Fibroblast of mammary gland (primary cell): Measurements from ENCODE around the gene TANGO2.

Experiments
- DNase-seq: peaks from one replicate; pipeline ENCODE4 v3.0.0-alpha.2; 2010; ENCODE audit warnings: low read depth
- H3K4me3 ChIP-seq: 2 replicates; pipeline ENCODE4 v1.5.1; 2011; ENCODE audit warnings: low read depth, mild to moderate bottlenecking, low read length, moderate library complexity; ENCODE audit not compliant: control insufficient read depth
- TF ChIP-seq, protein P1 (sequence below): conservative IDR thresholded peaks from 2 replicates; pipeline ENCODE4 v1.5.1; 2011; ENCODE audit warnings: low read depth, low read length, inconsistent platforms; ENCODE audit not compliant: control insufficient read depth, insufficient read depth

Gene TANGO2

GRCh38 chr22:20086101-20086599 lies 65.2 kb downstream of the TANGO2 start:
- no peak overlapping the region for H3K4me3 ChIP-seq
- TF ChIP-seq, protein P1, sequence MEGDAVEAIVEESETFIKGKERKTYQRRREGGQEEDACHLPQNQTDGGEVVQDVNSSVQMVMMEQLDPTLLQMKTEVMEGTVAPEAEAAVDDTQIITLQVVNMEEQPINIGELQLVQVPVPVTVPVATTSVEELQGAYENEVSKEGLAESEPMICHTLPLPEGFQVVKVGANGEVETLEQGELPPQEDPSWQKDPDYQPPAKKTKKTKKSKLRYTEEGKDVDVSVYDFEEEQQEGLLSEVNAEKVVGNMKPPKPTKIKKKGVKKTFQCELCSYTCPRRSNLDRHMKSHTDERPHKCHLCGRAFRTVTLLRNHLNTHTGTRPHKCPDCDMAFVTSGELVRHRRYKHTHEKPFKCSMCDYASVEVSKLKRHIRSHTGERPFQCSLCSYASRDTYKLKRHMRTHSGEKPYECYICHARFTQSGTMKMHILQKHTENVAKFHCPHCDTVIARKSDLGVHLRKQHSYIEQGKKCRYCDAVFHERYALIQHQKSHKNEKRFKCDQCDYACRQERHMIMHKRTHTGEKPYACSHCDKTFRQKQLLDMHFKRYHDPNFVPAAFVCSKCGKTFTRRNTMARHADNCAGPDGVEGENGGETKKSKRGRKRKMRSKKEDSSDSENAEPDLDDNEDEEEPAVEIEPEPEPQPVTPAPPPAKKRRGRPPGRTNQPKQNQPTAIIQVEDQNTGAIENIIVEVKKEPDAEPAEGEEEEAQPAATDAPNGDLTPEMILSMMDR, result no peak
- no peak for DNase-seq

DNA sequence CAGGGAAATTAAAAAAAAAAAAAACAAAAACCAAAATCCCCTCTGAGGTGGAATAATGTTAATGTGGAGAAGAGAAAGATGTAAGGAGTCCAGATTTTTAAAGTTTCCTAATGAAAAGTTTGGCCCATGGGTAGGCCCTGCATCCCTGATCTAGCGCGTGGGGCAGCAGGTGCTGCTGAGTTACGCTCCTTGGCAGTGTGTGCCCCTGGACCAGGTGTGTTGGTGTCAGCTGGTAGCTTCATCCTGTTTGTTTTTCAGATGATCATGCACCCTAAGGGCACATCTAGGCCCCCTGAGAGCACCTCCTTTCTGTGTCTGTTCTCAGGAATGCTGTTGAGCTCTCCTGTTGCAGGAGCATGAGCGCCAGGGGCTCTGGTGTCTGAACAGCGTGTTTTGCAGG lies 65.9 kb downstream of the TANGO2 start:
- TF ChIP-seq, protein P1, result no peak
- H3K4me3 ChIP-seq, result no peak overlapping the region
- DNase-seq, result no peak

DNA sequence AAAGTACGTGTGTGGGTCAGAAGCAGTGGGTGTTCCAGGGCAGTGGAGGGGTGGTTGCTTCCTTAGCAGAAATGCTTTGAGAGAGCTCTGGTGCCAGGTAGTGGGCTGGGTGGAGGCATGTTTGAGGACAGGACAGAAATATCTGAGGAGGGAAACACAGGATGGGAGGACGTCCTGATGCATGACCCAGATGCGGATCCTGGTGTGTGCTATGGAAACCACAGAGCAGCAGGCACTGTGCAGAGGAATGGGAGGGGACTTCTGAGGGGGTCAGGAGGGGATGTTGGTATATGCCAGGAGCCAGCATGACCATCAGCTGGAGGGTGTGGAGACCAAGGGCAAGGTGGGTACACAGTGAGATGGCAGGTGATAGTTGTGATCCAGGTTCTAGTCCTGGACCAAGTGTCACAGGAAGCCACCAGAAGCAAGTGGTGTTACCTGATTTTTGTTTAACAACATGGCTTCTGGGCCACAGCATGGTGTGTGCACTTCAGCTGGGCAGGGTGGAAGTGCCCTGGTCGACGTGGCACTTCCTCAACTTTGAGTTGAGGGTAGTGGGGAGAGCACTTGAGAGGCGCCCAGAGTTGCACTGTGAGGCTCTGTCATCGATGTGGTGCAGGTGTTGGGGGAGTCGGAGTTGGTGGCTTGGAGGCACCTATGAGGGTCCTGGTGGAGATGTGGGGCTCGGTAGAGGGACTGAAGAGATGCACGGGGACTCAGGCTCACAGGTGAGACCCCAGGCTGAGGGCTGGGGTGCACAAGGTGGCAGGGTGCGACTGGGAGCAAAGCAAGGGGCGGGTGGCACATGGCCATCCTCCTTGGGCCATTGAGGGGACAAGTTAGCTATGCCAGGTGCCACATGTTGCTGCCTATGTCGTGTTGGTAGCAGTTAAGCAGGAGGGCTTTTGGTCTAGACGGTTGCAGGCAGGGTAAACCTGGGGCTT lies 66.7 kb downstream of the TANGO2 start:
- no peak overlapping the region for H3K4me3 ChIP-seq

GRCh38 chr22:20088263-20088648 lies 67.3 kb downstream of the TANGO2 start:
- TF ChIP-seq, protein P1, result no peak
- DNase-seq, result no peak
- no peak overlapping the region for H3K4me3 ChIP-seq

More for the DNA sequence above, 66.7 kb downstream of the TANGO2 start:
- no peak for DNase-seq
- TF ChIP-seq, protein P1, result no peak

GRCh38 chr22:20089226-20089976 lies 68.5 kb downstream of the TANGO2 start:
- TF ChIP-seq, protein P1, result no peak

DNA sequence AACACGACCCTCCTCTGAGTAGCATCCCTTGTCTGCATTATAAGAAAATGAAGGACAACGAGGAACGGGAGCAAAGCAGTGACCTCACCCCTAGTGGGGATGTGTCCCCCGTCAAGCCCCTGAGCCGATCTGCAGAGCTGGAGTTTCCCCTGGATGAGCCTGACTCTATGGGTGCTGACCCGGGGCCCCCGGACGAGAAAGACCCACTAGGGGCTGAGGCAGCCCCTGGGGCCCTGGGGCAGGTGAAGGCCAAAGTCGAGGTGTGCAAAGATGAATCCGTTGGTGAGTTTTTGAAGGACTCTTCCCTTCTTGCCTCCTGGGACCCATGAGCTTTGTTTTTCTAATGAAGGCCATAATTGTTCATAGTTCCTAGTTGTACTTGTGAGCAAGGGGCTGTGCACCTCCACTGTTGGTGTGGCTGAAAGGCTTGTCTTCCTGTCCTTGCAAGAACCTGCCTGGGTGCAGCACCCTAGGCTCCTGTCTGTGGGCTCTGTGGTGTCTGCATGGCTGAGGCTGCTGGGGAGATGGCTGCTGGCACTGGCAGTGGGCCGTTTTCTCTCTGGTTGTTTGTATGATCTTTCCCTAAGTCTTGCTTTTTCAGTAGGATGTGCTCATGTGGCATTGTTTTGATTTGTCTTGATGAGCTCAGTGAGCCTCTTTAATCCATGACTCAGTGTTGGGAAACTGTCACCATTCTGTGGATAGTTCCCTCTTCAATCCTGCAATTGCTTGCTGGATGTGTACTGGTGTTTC lies 69.2 kb downstream of the TANGO2 start:
- H3K4me3 ChIP-seq, result no peak overlapping the region
- TF ChIP-seq, protein P1, result no peak
- peak; percentile 66 for DNase-seq

More at GRCh38 chr22:20089226-20089976, 68.5 kb downstream of the TANGO2 start:
- no peak overlapping the region for H3K4me3 ChIP-seq
- DNase-seq, result no peak
